ENCODE measurements around the gene TMEM41B. TPM values are rescaled to one million over a fixed set of nuclear protein-coding genes. Genes with fewer than 3 reads are reported as not detected.
"Not testable (repeated sequence)": the region's sequence is repeated elsewhere in the genome, so short reads cannot be mapped to it uniquely, and the experiment has no call there.

The TMEM41B gene
- total RNA-seq, 1 experiment from 2014 or later = 55.1 TPM

- BruUV-seq (replicated peaks) = no TSS peak
- TF ChIP-seq CTCF (conservative IDR thresholded peaks at IDR 0.05; ENCODE audit: low read depth, low read length) = no peak
- TF ChIP-seq EZH2 (IDR thresholded peaks at IDR 0.05; ENCODE audit: borderline replicate concordance, low read depth, low read length, poor library complexity, severe bottlenecking) = no peak
- Histone ChIP-seq H3K27ac (ENCODE audit: low read depth, low read length, poor library complexity, severe bottlenecking) (peak overlapping the region; percentile 85), H3K9me3 (ENCODE audit: low read depth, low read length, poor library complexity, severe bottlenecking) (no peaks in the 10 kb centered on the region), H3K4me3 (ENCODE audit: low read depth, low read length, poor library complexity, severe bottlenecking) (peak overlapping the region; percentile 78), H3K4me1 (ENCODE audit: insufficient read depth, low read length, poor library complexity, severe bottlenecking) (peaks cover 30% of the 10 kb centered on the region), H3K36me3 (ENCODE audit: insufficient read depth, low read length, poor library complexity, severe bottlenecking) (no peaks in the 10 kb centered on the region), H3K27me3 (replicated peaks; ENCODE audit: insufficient read depth, low read depth, low read length, poor library complexity) (no peaks in the 10 kb centered on the region)
- ChIA-PET POLR2A (ENCODE audit: low non-redundant PET) (interaction anchor here (0.6 kb wide), 1 partner anchor 834 kb away, joined by 3 read pairs; no protein-coding TSS in a partner anchor), CTCF (no interaction called here)
- intact Hi-C loops (cut with micrococcal nuclease; ENCODE audit: unreplicated experiment) = no loop called here
- DNase-seq (ENCODE audit: low spot score) = peak; percentile 63
Observed at GRCh38 chr11:9264316-9265210, 49.8 kb downstream of the TMEM41B start.

GRCh38 chr11:9263840-9264315 lies 50.5 kb downstream of the TMEM41B start:
- BruUV-seq (replicated peaks) = TSS peak; percentile 69
- ChIA-PET POLR2A (ENCODE audit: low non-redundant PET) (interaction anchor here (0.6 kb wide), 1 partner anchor 833 kb away, joined by 3 read pairs; no protein-coding TSS in a partner anchor), CTCF (no interaction called here)
- H3K9me3 ChIP-seq (ENCODE audit: low read depth, low read length, poor library complexity, severe bottlenecking) = no peaks in the 10 kb centered on the region
- intact Hi-C loops (cut with micrococcal nuclease; ENCODE audit: unreplicated experiment) = no loop called here
- no peak for TF ChIP-seq EZH2 (IDR thresholded peaks at IDR 0.05; ENCODE audit: borderline replicate concordance, low read depth, low read length, poor library complexity, severe bottlenecking)
- TF ChIP-seq CTCF (conservative IDR thresholded peaks at IDR 0.05; ENCODE audit: low read depth, low read length) = no peak
- no peaks in the 10 kb centered on the region for H3K27me3 ChIP-seq (replicated peaks; ENCODE audit: insufficient read depth, low read depth, low read length, poor library complexity)
- peak overlapping the region; percentile 78 for H3K4me3 ChIP-seq (ENCODE audit: low read depth, low read length, poor library complexity, severe bottlenecking)
- DNase-seq (ENCODE audit: low spot score) = peak; percentile 32
- peaks cover 30% of the 10 kb centered on the region for H3K4me1 ChIP-seq (ENCODE audit: insufficient read depth, low read length, poor library complexity, severe bottlenecking)
- H3K36me3 ChIP-seq (ENCODE audit: insufficient read depth, low read length, poor library complexity, severe bottlenecking) = no peaks in the 10 kb centered on the region
- H3K27ac ChIP-seq (ENCODE audit: low read depth, low read length, poor library complexity, severe bottlenecking) = peak overlapping the region; percentile 85

GRCh38 chr11:9260838-9261146 lies 53.6 kb downstream of the TMEM41B start:
- H3K36me3 ChIP-seq (ENCODE audit: insufficient read depth, low read length, poor library complexity, severe bottlenecking); POLR2A ChIA-PET (ENCODE audit: low non-redundant PET); DNase-seq (ENCODE audit: low spot score); H3K27ac ChIP-seq (ENCODE audit: low read depth, low read length, poor library complexity, severe bottlenecking); CTCF ChIA-PET; H3K27me3 ChIP-seq (replicated peaks; ENCODE audit: insufficient read depth, low read depth, low read length, poor library complexity); H3K9me3 ChIP-seq (ENCODE audit: low read depth, low read length, poor library complexity, severe bottlenecking); intact Hi-C loops (cut with micrococcal nuclease; ENCODE audit: unreplicated experiment); BruUV-seq (replicated peaks); H3K4me3 ChIP-seq (ENCODE audit: low read depth, low read length, poor library complexity, severe bottlenecking): not testable (repeated sequence)
- H3K4me1 ChIP-seq (ENCODE audit: insufficient read depth, low read length, poor library complexity, severe bottlenecking) = peaks cover 28% of the 10 kb centered on the region
